Rectal smooth muscle tissue (tissue), 1 donor: ENCODE measurements around the gene SORCS2.
"Not testable (repeated sequence)": the region's sequence is repeated elsewhere in the genome, so short reads cannot be mapped to it uniquely, and the experiment has no call there.

Experiments used
- H3K27ac ChIP-seq: one replicate; pipeline ENCODE4 v1.7.0; 2013; ENCODE audit warnings: low read depth, low read length, inconsistent platforms
- H3K27me3 ChIP-seq: one replicate; pipeline ENCODE4 v1.7.0; 2013; ENCODE audit warnings: low read length; ENCODE audit not compliant: control insufficient read depth, insufficient read depth
- H3K36me3 ChIP-seq: one replicate; pipeline ENCODE4 v1.7.0; 2013; ENCODE audit warnings: low read length; ENCODE audit not compliant: control insufficient read depth, insufficient read depth
- H3K4me1 ChIP-seq: one replicate; pipeline ENCODE4 v1.7.0; 2013; ENCODE audit warnings: low read length; ENCODE audit not compliant: control insufficient read depth, insufficient read depth
- H3K4me3 ChIP-seq: one replicate; pipeline ENCODE4 v1.7.0; 2013; ENCODE audit warnings: low read length
- H3K9ac ChIP-seq: one replicate; pipeline ENCODE4 v1.7.0; 2013; ENCODE audit warnings: low read length

The SORCS2 gene

DNA sequence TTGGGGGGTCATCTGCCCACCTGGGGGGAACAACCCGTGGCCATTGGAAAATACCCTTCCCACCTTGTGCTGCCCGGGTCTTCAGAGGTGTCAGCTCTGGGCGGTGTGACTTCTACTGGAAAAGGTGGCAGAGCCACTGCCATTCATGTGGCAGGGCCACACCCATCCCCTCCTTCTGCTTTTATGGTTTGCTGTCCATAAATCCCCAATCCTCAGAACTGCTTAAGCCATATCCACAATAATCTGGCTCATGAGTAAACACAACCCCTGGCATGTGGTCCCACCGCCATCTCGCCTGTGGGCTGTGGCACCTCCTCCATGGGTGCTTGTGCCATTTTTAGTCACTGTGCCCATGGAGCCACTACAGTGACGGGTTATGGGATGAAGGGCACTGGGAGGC is 20.6 kb downstream of the SORCS2 start:
- Histone ChIP-seq H3K36me3 (no peaks in the 10 kb centered on the region), H3K4me3 (no peak overlapping the region), H3K27me3 (no peaks in the 10 kb centered on the region), H3K4me1 (peaks cover 3% of the 10 kb centered on the region), H3K9ac (no peak overlapping the region), H3K27ac (no peak overlapping the region)

DNA sequence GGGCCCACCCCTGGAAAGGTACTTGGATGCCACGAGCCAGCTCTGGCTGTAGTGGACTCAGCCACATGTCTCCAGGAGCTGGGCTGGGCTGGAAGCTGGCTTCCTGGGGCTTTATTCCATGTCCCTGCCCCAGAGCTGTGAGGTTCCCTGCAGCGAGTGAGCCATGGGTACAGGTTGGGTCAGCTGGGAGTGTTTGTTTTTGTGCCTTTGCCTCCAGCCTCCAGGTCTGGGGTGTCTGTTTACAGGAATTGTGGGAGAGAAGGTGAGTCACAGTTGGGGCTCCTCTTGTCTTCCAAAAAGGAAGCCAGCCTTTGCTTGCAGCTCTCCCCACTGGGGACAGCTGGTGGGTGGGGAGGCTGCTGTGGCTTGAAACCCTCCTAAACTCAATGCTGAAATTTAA is 21.5 kb downstream of the SORCS2 start:
- Histone ChIP-seq H3K27me3 (no peaks in the 10 kb centered on the region), H3K9ac (no peak overlapping the region), H3K36me3 (no peaks in the 10 kb centered on the region), H3K27ac (no peak overlapping the region), H3K4me1 (no peaks in the 10 kb centered on the region), H3K4me3 (no peak overlapping the region)

DNA sequence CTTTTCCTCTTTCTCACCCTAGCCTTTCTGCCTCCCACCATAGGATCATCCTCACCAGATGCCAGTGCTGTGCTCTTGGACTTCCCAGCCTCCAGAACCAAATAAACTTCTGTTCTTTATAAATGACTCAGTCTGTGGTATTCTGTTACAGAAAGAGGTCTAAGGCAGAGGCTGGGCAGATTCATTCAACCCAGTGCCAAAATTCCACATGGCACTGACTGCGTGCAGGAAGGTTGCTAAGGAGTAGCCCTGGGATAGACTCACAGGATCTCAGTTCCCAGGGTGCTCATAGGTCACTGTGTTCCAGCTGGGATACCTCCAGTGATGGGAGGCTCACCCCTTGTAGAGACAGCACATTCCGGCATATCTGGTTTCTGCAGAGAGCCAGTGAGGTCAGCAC is 22.0 kb downstream of the SORCS2 start:
- H3K27ac ChIP-seq: no peak overlapping the region
- no peaks in the 10 kb centered on the region for H3K4me1 ChIP-seq
- no peaks in the 10 kb centered on the region for H3K36me3 ChIP-seq
- no peak overlapping the region for H3K4me3 ChIP-seq
- H3K9ac ChIP-seq: no peak overlapping the region
- H3K27me3 ChIP-seq: no peaks in the 10 kb centered on the region

DNA sequence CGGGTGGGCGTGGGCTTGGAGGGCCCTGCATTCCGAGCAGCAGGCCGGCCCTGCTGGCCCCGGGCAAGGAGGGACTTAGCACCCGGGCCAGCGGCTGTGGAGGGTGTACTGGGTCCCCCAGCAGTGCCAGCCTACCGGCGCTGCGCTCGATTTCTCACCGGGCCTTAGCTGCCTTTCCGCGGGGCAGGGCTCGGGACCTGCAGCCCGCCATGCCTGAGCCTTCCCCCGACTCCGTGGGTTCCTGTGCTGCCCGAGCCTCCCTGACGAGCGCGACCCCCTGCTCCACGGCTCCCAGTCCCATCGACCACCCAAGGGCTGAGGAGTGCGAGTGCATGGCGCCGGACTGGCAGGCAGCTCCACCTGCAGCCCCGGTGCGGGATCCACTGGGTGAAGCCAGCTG is 22.8 kb downstream of the SORCS2 start:
- H3K27me3 ChIP-seq, H3K4me3 ChIP-seq, H3K9ac ChIP-seq, H3K27ac ChIP-seq, H3K36me3 ChIP-seq, H3K4me1 ChIP-seq: not testable (repeated sequence)

DNA sequence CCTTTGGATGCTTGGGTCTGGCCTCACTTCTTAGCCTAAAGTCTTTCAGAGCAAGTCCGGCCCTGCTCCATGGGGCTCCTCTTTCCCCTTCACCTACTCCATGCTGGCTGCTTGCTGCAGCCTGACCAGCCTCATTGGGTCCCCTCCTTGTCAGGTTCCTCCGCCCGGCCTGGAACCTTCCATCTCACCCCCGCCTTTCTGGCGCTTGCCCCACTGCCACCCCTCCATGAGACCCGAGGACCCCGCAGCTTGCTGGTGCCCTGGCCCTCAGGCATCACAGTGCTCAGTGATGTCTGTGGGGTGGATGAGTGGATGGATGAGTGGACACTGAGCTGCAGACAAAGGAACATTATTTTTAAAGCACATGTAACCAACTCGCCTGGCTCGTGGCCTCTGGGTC is 24.7 kb downstream of the SORCS2 start:
- Histone ChIP-seq H3K36me3 (no peaks in the 10 kb centered on the region), H3K27me3 (no peaks in the 10 kb centered on the region), H3K27ac (no peak overlapping the region), H3K9ac (no peak overlapping the region), H3K4me3 (no peak overlapping the region), H3K4me1 (no peaks in the 10 kb centered on the region)

DNA sequence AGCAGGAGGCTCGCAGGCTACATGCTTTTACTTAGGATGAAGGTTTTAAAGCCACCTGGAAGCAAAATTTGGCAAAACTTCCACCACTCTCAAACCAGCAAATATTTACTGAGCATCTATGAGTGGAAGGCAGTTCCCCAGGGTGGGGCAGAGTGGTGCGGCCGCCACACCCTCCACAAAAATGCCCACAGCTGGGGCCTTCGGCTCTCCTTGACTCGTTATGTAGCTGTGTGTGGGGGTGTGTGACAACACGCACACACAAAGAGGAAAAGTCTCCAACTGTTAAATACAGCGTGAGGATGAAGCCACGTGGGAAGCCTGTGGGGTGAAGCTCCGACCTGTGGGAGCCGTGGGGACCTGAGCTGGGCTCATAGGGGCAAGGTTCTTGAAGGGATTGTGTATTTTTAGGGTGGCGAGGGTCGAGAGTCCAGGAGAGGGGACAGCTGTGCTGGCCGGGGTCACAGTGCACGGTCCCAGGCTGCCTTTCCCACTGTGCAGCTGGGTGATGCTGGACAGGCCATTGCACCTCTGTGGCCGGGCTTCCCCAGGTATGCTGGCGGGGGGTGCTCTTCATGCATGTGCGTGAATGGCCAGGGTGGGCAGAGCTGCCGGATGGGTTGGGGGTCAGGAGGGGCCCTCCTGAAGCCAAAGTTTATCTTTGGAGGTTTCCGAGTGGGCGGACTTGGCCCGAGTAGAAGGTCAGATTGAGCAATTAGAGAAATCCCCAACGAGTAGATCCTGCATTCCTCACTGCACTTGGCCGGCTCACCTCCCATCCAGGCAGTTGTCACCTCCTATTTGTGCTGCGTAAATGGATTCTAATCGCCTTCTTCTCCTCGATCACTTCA is 25.4 kb downstream of the SORCS2 start:
- H3K4me3 ChIP-seq: no peak overlapping the region
- H3K4me1 ChIP-seq: no peaks in the 10 kb centered on the region
- no peaks in the 10 kb centered on the region for H3K27me3 ChIP-seq
- H3K9ac ChIP-seq: no peak overlapping the region
- H3K36me3 ChIP-seq: no peaks in the 10 kb centered on the region
- no peak overlapping the region for H3K27ac ChIP-seq

DNA sequence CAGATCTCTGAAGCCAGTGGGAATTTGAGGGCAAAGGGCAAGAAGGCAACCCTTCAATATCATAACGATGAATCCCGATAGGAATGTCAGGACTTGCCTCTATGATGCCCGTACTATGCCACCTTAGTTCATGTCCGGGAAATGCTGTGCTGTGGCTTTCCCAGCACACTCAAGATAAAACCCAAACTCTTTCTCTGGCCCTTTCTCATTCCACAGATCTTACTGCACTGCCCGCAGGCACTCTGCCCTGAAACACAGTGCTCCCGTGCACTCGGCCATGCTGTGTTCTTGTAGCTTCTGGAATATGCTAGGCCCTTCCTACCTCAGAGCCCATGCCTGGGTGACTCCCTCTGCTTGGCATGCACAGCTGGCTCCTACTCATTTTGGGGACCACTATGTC is 26.3 kb downstream of the SORCS2 start:
- Histone ChIP-seq H3K4me1 (no peaks in the 10 kb centered on the region), H3K36me3 (no peaks in the 10 kb centered on the region), H3K27me3 (no peaks in the 10 kb centered on the region), H3K9ac (no peak overlapping the region), H3K4me3 (no peak overlapping the region), H3K27ac (no peak overlapping the region)

DNA sequence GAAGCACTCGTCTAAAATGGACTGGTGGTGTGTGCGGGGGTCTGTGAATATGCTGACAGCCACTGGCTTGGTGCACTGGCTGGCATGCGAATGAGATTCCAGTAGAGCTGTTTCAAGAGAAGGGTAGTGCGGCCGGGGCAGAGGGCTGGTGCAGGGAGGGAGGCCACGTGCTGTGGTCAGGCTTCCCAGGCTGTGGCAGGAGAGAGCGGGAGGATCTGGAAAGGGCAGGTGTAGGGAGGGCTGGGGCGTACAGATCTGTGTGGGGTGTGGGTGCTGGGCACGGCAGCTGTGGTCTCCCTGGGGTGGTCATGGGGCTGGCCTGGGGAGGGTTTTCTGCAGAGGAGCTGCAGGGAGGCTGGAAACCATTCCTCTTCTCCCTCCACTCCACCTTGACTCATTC is 30.2 kb downstream of the SORCS2 start:
- H3K27me3 ChIP-seq: no peaks in the 10 kb centered on the region
- no peak overlapping the region for H3K9ac ChIP-seq
- no peak overlapping the region for H3K4me3 ChIP-seq
- H3K4me1 ChIP-seq: no peaks in the 10 kb centered on the region
- no peaks in the 10 kb centered on the region for H3K36me3 ChIP-seq
- no peak overlapping the region for H3K27ac ChIP-seq

DNA sequence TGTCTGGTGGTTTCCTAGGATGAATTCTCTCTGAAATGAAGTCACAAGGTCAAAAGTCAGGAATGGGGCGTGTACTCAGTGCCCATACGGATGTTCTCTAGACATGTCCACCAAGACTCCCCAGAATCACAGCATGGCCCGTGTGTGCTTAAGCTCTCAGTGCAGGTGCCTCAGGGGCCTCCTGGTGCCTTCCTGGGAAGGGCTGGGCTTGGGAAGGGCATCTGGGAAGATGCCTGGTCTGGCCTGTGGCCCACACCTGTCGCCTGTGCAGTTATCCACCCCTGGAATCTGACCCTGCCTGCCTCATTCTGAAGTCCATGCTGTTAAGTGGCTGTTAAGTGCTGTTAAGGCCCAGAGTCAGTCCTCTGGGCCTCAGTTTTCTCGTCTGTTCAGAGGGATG is 31.2 kb downstream of the SORCS2 start:
- Histone ChIP-seq H3K27me3 (no peaks in the 10 kb centered on the region), H3K27ac (no peak overlapping the region), H3K4me3 (no peak overlapping the region), H3K9ac (no peak overlapping the region), H3K36me3 (no peaks in the 10 kb centered on the region), H3K4me1 (no peaks in the 10 kb centered on the region)

DNA sequence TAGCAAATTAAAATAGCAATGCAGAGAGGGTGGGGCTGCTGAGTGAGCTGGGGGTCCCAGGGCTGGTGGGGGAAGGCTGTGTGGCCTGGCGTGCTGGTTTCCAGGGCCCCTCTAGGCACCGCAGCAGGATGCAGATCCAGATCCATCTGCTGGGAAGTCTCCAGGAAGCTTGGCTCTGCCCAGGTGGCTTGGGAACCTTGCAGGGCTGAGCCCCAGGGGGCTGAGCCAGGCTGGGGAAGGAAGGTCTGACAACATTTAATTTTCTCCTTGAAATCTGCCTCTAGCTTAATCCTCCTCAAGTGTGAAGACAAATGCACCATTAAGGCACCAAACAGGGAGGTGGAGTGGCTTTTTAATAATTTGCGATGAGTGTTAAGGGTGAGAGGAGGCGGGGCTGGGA is 31.7 kb downstream of the SORCS2 start:
- no peak overlapping the region for H3K4me3 ChIP-seq
- no peaks in the 10 kb centered on the region for H3K4me1 ChIP-seq
- no peaks in the 10 kb centered on the region for H3K27me3 ChIP-seq
- no peak overlapping the region for H3K9ac ChIP-seq
- no peak overlapping the region for H3K27ac ChIP-seq
- no peaks in the 10 kb centered on the region for H3K36me3 ChIP-seq

DNA sequence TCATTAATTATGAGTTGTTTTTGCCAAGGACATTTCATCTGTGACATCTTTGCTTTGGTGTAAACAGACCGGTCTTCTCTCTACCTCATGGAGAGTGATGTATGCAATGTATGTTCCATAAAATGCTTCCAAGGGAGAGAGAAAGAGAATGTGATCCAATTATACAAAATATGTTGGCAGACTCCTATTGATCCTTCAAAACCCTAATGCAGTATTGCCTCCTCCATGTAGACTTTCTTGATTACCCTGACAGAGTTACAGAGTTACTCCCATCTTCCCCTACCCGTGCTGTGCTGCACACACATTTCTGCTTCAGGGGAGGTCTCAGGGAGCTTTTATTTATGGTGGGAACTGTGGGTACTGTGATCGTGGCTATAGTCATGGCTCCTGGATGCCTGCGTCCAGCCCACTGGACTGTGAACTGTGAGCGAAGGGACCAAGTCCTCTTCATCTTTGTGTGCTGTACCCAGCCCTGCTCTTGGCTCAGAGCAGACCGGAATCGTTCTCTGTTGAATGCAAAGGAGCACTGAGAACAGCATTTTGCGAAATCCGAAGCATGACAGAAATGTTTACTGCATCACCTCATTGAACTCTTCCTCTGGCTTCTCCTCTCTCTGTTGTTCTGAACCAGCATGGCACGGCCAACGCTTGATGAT is 32.7 kb downstream of the SORCS2 start:
- Histone ChIP-seq H3K36me3 (no peaks in the 10 kb centered on the region), H3K4me1 (no peaks in the 10 kb centered on the region), H3K27ac (no peak overlapping the region), H3K9ac (no peak overlapping the region), H3K4me3 (no peak overlapping the region), H3K27me3 (no peaks in the 10 kb centered on the region)

DNA sequence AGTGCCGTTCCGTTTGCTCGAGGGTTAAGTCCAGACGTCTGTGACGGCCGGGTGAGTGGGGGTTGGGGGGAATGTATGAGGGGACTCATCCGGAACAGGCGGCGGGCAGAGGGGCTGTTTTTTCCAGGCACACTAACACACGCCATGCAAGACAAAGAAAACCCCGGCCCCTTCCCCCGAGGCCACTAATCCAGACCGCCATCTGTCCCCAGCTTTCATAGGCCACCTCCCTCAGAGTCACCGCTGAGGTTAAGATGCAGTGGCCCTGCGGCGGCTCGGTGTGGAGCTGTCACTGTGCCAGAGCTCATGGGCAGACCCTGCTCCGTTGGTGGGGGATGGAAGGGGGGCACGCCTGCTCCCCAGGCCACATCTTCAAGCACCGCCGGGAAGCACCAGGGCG is 34.1 kb downstream of the SORCS2 start:
- Histone ChIP-seq H3K9ac (no peak overlapping the region), H3K4me3 (no peak overlapping the region), H3K4me1 (no peaks in the 10 kb centered on the region), H3K36me3 (no peaks in the 10 kb centered on the region), H3K27ac (no peak overlapping the region), H3K27me3 (no peaks in the 10 kb centered on the region)

DNA sequence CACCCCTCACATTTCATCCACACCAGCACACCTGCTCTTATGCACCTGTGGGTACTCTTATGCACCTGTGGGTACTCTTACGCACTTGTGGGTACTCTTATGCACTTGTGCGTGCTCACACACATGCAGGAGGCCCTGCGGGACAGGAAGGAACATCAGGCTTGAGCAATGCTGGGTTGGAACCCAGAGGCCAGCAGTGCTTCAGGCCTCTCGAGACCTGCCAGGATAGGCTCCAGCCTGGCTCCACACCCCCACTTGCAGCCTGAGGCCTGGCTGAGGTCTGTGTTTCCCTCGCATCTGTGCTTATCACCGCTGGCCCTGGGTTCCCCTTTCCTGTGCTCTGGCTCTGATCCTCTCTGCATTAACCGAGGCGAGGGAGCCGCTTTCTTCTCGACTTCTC is 34.7 kb downstream of the SORCS2 start:
- H3K36me3 ChIP-seq: no peaks in the 10 kb centered on the region
- H3K4me3 ChIP-seq: no peak overlapping the region
- H3K9ac ChIP-seq: no peak overlapping the region
- no peaks in the 10 kb centered on the region for H3K4me1 ChIP-seq
- H3K27ac ChIP-seq: no peak overlapping the region
- no peaks in the 10 kb centered on the region for H3K27me3 ChIP-seq
